ENCODE measurements around the gene UGT1A6.

Gene UGT1A6

DNA sequence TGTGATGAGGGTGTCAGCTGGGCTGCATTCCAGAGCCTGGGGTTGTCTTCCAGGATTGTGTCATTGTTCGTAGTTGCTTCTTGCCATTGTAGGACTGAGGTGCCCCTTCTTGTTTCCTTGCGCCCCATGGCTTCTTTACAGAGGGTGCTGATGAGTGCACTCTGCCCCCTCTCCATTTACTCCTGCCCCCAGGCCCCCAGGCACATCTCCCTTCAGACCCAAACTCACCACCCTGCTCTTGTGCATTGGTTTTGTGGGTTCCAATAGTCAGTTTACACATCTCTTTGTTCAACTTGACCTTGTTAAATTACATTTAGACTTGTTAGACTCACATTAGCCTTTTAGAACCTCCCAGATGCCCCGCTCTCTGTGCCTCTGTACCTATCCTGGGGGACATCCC lies 128.5 kb downstream of the UGT1A6 start:
- DNase-seq (ENCODE audit: low read depth): no peak

DNA sequence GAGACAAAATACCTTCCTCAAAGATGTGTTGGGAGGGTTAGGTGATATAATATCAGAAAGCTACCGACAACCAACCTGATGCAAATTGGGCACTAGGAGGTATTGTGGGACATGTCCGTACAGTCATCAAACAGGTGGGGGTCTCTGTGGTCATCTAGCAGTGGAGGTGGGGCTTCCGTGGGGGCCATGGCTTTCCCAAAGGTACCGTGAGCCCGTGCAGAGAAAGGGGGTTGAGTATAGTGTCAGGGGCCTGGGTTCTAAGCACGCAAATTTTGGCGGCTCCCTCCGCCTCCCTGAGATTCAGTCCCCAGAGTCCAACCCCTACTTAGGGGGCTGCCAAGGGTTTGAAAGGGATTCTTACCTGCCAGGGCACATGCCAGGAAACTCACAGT lies 129.0 kb downstream of the UGT1A6 start:
- DNase-seq (ENCODE audit: low read depth): no peak

DNA sequence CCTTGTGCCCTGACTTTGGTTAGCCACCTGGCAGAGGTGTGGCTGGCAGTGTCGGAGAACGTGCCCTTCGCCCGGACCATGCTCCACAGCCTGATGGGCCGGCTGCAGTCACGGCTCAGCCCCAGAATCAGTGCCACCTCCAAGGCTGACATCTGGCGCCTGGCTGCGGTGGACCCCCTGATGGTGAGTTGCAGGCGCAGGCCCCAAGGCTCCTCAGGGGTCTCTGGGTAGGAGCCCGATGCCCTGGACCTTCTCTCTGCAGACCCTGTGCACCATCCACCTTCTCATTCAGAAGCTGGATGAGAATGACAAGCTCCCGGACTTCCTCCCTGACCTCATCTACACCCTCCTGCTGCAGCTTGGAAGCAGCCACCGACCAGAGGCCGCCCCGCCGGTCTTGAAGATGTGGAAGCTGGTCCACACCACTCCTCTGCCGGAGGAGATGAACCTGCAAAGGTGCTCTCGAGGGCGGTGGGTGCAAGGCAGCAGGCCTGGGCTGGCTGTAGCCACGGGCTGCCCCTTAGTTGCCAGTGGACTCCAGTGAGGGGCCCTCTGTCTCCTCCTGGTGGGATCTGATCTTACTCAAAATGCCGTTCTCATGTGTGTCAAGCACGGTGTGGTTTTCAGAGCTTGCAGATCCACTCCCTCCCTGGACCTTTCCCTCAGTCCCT lies 129.5 kb downstream of the UGT1A6 start:
- DNase-seq (ENCODE audit: low read depth): no peak

All from GM04504 (cell line).